A549 (cell line): ENCODE data around the gene CMIP. TPM values are rescaled to one million over a fixed set of nuclear protein-coding genes. Genes with fewer than 3 reads are reported as not detected.
A peak's percentile ranks its signal among the peaks of the same experiment; 100 is the strongest.

Experiments
- ATAC-seq, 2 experiments: fragments of 200-7000 bp in 1 of 2; fragments of >200 bp in 1 of 2; cut with Nextera tagmentation in 1 of 2; cut with Tn5 transposase in 1 of 2; 3 replicates each; pipeline versions ENCODE4 v1.8.0 to v1.9.1; 2018 to 2020; ENCODE audit warnings: mild to moderate bottlenecking in 1 of 2, moderate library complexity in 1 of 2
- CTCF ChIA-PET: fragments of 300-600 bp; sonication (Branson Sonifier 250); formaldehyde crosslinking; extraction: SDS; loops from one replicate; lab custom pipeline; 2021; ENCODE audit warnings: antibody characterized with exemption, inconsistent platforms; lab: Yijun Ruan, JAX
- POLR2A ChIA-PET: fragments of 350-600 bp; formaldehyde crosslinking; extraction: SDS; loops from one replicate; lab custom pipeline; 2021; ENCODE audit warnings: antibody characterized with exemption, inconsistent platforms; lab: Yijun Ruan, JAX
- DNase-seq, 2 experiments: peaks; one replicate each; pipeline versions ENCODE4 v3.0.0 to v3.0.0-alpha.2; 2011 to 2016; ENCODE audit warnings: low read depth in 1 of 2, low spot score in 1 of 2
- FAIRE-seq: peaks from 2 replicates; lab custom pipeline; 2011; peaks lifted over from hg19 to GRCh38; lab: Jason Lieb, UNC
- H3K27ac ChIP-seq, 2 experiments: fragments of >200 bp; sonication (Bioruptor Twin); formaldehyde crosslinking; 3 replicates each; pipeline ENCODE4 v1.5.1; 2016 to 2017
- H3K4me1 ChIP-seq: fragments of >200 bp; sonication (Bioruptor Twin); formaldehyde crosslinking; 3 replicates; pipeline ENCODE4 v1.6.1; 2016
- H3K4me2 ChIP-seq: fragments of >200 bp; sonication (Bioruptor Twin); formaldehyde crosslinking; 3 replicates; pipeline ENCODE4 v1.6.1; 2016
- H3K4me3 ChIP-seq: fragments of >200 bp; sonication (Bioruptor Twin); formaldehyde crosslinking; 3 replicates; pipeline ENCODE4 v1.5.1; 2016
- H3K9me3 ChIP-seq: fragments of >200 bp; sonication (Bioruptor Twin); formaldehyde crosslinking; 3 replicates; pipeline ENCODE4 v1.6.1; 2016
- CBX8 ChIP-seq: fragments of 200-600 bp; sonication (generic); IDR thresholded peaks from 2 replicates; pipeline ENCODE4 v1.6.1; 2016
- CEBPB ChIP-seq, 2 experiments: fragments of >200 bp in 1 of 2; sonication (Bioruptor Twin) in 1 of 2; formaldehyde crosslinking in 1 of 2; IDR thresholded peaks; 2 replicates each; pipeline ENCODE4 v1.6.1; 2012 to 2016
- CHD2 ChIP-seq: fragments of 150-350 bp; IDR thresholded peaks from 2 replicates; pipeline ENCODE4 v1.6.1; 2014; ENCODE audit warnings: low read length; ENCODE audit not compliant: partially characterized antibody
- ESRRA ChIP-seq: fragments of 150-350 bp; IDR thresholded peaks from 2 replicates; pipeline ENCODE4 v1.6.1; 2014; ENCODE audit warnings: mild to moderate bottlenecking, low read length, borderline replicate concordance
- FOSL2 ChIP-seq, 2 experiments: fragments of 450-650 bp in 1 of 2; fragments of >200 bp in 1 of 2; sonication (Bioruptor Twin) in 1 of 2; formaldehyde crosslinking; IDR thresholded peaks; 2 replicates each; pipeline versions ENCODE4 v1.5.0 to v1.6.1; 2016 to 2020; ENCODE audit warnings: mild to moderate bottlenecking in 1 of 2, moderate library complexity in 1 of 2
- FOXS1 ChIP-seq: fragments of 250-450 bp; sonication (Bioruptor Pico); IDR thresholded peaks from 2 replicates; pipeline ENCODE4 v1.5.0; 2020; ENCODE audit warnings: mild to moderate bottlenecking, moderate library complexity
- JUN ChIP-seq, 2 experiments: fragments of >200 bp; sonication (Bioruptor Twin); formaldehyde crosslinking; IDR thresholded peaks; 2 replicates in 1 of 2; 3 replicates in 1 of 2; pipeline ENCODE4 v1.6.1; 2016 to 2017
- MAX ChIP-seq: IDR thresholded peaks from 2 replicates; pipeline ENCODE4 v1.6.1; 2012
- NFE2L2 ChIP-seq: fragments of 150-350 bp; conservative IDR thresholded peaks from 2 replicates; pipeline ENCODE4 v1.6.1; 2014; ENCODE audit warnings: low read length
- NR3C1 ChIP-seq: fragments of >200 bp; sonication (Bioruptor Twin); formaldehyde crosslinking; IDR thresholded peaks from 3 replicates; pipeline ENCODE4 v1.6.1; 2017
- PHF8 ChIP-seq: fragments of 200-600 bp; sonication (generic); IDR thresholded peaks from 2 replicates; pipeline ENCODE4 v1.6.1; 2016; ENCODE audit warnings: low read depth, mild to moderate bottlenecking, antibody characterized with exemption, moderate library complexity, borderline replicate concordance
- POLR2AphosphoS2 ChIP-seq: conservative IDR thresholded peaks from 2 replicates; pipeline ENCODE4 v1.6.1; 2012; ENCODE audit warnings: low read length, improper control_type of control experiment, inconsistent platforms
- WGBS: methylation state at CpG from one replicate; pipeline ENCODE4 v1.1.6; 2017; ENCODE audit errors: missing lambda C conversion rate; 5-methylcytosine and 5-hydroxymethylcytosine counted together
- polyA plus RNA-seq, 4 experiments: library from polyadenylated mRNA; depleted of rRNA in 3 of 4; stranded (reverse); fragments of >200 nt; fragmentation: RNase III in 1 of 4; extraction: RNeasy Plus Mini Kit Qiagen cat#74134 plus additional on column Dnase treatment in 1 of 4; gene quantifications; 2 replicates in 3 of 4; 3 replicates in 1 of 4; pipeline ENCODE4 v1.2.3, GENCODE V29; 2011 to 2017

The CMIP gene
- polyA plus RNA-seq, 2 of the 4 experiments (the other 2 are of a cell fraction), result 21.6 to 125 TPM

DNA sequence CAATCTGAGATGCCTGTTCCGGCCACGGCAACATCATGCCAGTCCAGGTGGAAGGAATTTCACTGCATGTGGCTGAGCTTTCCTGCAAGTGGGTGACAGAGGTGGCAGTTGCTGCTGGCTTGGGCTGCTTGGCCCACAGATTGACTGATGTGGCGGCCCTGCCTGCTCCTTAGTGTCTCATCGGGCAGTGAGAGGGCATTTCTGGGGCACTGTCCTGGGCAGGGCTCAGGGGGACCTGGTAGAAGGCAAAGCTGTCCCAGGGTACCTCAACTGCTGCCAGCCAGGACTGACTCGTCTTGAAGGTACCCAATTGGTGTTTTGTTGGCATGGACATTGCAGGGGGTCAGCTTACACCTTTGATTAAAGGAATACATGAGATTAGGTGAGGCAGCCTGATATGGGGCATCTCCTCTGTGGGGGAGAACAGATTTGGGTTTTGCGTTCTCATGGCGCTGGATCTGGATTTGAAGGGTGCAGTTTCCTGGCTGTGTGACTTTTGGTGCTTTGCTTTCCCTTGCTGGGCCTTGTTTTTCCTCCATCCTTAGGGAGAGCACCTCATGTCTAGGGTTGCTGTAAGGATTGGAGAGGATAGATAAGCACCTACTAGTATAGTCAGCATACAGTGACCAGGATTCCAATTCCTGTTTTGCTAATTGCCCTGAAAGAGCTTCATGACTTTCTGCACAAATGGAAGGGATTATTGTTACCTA, 5.4 kb downstream of the CMIP start:
- ChIA-PET CTCF (interaction anchor here (0.6 to 3.4 kb wide), 9 partner anchors 12 to 235 kb away, joined by 3 to 16 read pairs (median 4); no protein-coding TSS in a partner anchor), POLR2A (interaction anchor here (0.6 to 1.2 kb wide), 2 partner anchors 13 to 39 kb away, joined by 4 to 5 read pairs; no protein-coding TSS in a partner anchor)
- DNase-seq, result no peak
- 75% methylated on average over 6 of the region's 7 CpGs for WGBS
- Histone ChIP-seq H3K4me2 (peak overlapping the region; percentile 95), H3K4me3 (peak overlapping the region; percentile 79), H3K9me3 (no peaks in the 10 kb centered on the region), H3K4me1 (peaks cover 71% of the 10 kb centered on the region), H3K27ac (peak overlapping the region; percentile 98 to 99)
- no peak for ATAC-seq
- FAIRE-seq, result no peak
- no peak for TF ChIP-seq CEBPB (IDR thresholded peaks at IDR 0.05)
- peak in 1 of 2 experiments; percentile 13; a peak in 1 of 5 replicates for TF ChIP-seq JUN (IDR thresholded peaks at IDR 0.05)
- no peak for TF ChIP-seq NR3C1

DNA sequence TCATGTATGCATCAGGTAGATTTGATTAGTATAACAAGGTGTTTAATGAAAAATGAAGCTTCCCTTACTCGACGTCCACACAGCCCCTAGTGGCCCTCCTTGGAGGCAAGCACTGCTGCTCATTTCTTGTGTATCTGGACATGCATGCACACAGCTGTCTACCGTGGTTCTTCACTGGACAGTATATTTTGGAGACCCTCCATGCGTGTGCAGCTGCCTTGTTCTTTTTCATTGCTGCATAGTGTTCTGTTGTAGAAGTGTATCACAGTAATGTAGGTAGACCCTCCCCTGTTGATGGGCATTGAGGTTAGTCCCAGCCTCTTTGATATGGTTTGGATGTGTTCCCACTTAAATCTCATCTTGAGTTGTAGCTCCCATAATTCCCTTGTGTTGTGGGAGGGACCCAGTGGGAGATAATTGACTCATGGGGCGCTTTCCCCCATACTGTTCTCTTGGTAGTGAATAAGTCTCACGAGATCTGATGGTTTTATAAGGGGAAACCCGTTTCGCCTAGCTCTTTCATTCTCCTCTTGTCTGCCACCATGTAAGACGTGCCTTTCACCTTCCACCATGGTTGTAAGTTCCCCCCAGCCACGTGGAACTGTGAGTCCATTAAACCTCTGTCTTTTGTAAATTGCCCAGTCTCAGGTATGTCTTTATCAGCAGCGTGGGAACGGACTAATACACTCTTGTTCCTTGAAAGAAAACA, 6.3 kb downstream of the CMIP start:
- H3K4me1 ChIP-seq, result peaks cover 80% of the 10 kb centered on the region
- ATAC-seq, result no peak
- peak overlapping the region; percentile 95 for H3K4me2 ChIP-seq
- TF ChIP-seq MAX (0 out of 2 replicates have a peak, but pooled peaks have one; percentile 7), POLR2AphosphoS2 (no peak), CHD2 (no peak), PHF8 (no peak)
- no peak for FAIRE-seq
- ChIA-PET POLR2A (interaction anchor here (0.6 to 1.2 kb wide), 2 partner anchors 13 to 40 kb away, joined by 4 to 5 read pairs; no protein-coding TSS in a partner anchor), CTCF (interaction anchor here (0.6 to 3.4 kb wide), 9 partner anchors 12 to 234 kb away, joined by 3 to 16 read pairs (median 4); no protein-coding TSS in a partner anchor)
- H3K27ac ChIP-seq, result peak overlapping the region; percentile 98 to 99
- no peak for DNase-seq
- 73% methylated on average over 12 of the region's 12 CpGs for WGBS
- 0 out of 3 replicates have a peak overlapping the region, but pooled peaks have one; percentile 79 for H3K4me3 ChIP-seq
- H3K9me3 ChIP-seq, result no peaks in the 10 kb centered on the region

GRCh38 chr16:81451753-81452680, 7.4 kb downstream of the CMIP start:
- ATAC-seq (peak in 1 of 2 experiments; percentile 1; a peak in 1 of 6 replicates), DNase-seq (no peak), FAIRE-seq (no peak)
- Histone ChIP-seq H3K4me1 (peaks cover 91% of the 10 kb centered on the region), H3K4me3 (peak overlapping the region; percentile 11; the same call in 2 of the 3 replicates), H3K9me3 (no peaks in the 10 kb centered on the region), H3K27ac (peak overlapping the region; percentile 69 to 99), H3K4me2 (peak overlapping the region; percentile 95)
- 54% methylated on average over 20 of the region's 20 CpGs for WGBS
- POLR2A ChIA-PET, result no interaction called here
- TF ChIP-seq ESRRA (no peak), CEBPB (IDR thresholded peaks at IDR 0.05) (no peak), FOSL2 (IDR thresholded peaks at IDR 0.05) (no peak), FOSL2 (CRISPR knock-in tag; IDR thresholded peaks at IDR 0.05) (no peak), MAX (peak; percentile 15; the same call in 1 of the 2 replicates), FOXS1 (CRISPR knock-in tag) (no peak), CBX8 (no peak), NFE2L2 (0 out of 2 replicates have a peak, but pooled peaks have one; percentile 9), POLR2AphosphoS2 (peak; percentile 87)
- CTCF ChIA-PET, result interaction anchor here (0.7 to 3.4 kb wide), 9 partner anchors 10 to 205 kb away, joined by 3 to 16 read pairs (median 5); no protein-coding TSS in a partner anchor
